H1 (cell line): Measurements from ENCODE around the gene DTNB.

Experiments used
- EZH2 ChIP-seq: fragments of 200-600 bp; sonication (generic); IDR thresholded peaks from 2 replicates; pipeline ENCODE4 v1.7.1; 2012; ENCODE audit warnings: low read depth, mild to moderate bottlenecking, moderate library complexity, low read length, inconsistent platforms; ENCODE audit not compliant: severe bottlenecking
- POLR2AphosphoS5 ChIP-seq: IDR thresholded peaks from 2 replicates; pipeline ENCODE4 v1.6.1; 2011; ENCODE audit warnings: low read depth, low read length
- SP2 ChIP-seq: IDR thresholded peaks from 2 replicates; pipeline ENCODE4 v1.6.1; 2012; ENCODE audit warnings: mild to moderate bottlenecking, low read length, inconsistent platforms

GRCh38 chr2:25356088-25356487, 317.3 kb downstream of the DTNB start:
- TF ChIP-seq POLR2AphosphoS5 (no peak), SP2 (no peak), EZH2 (no peak)
